ENCODE results near the gene LRRC4C.

LRRC4C gene

GRCh38 chr11:41459465-41460401 lies at the start of gene LRRC4C:
LRRC4C (minus strand) TSS chr11:41459652.
- DNase-seq, result no peak

GRCh38 chr11:41508121-41508520 lies 48.7 kb upstream of the LRRC4C start:
- peak; percentile 1 for DNase-seq

DNA sequence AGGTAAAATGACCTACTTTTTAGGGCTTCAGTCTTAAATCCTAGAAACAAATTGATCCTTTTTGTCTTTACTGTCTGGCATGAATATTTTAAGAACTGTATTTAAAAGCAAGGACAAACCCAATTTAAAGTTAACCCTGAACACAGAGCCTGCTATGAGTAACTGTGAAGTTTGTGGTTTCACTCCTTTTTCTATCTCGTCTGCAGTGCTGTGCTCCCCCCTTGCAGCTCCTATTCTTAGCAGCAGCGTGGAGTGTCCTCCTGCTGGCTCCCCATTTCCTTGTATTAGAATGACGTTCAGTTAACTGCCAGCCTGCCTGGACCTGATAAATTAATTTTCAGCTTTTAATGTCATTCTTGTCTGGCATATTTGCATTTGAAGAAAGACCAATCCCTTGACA lies 40.0 kb upstream of the LRRC4C start:
- no peak for DNase-seq

GRCh38 chr11:41498726-41499125 lies 39.3 kb upstream of the LRRC4C start:
- no peak for DNase-seq

DNA sequence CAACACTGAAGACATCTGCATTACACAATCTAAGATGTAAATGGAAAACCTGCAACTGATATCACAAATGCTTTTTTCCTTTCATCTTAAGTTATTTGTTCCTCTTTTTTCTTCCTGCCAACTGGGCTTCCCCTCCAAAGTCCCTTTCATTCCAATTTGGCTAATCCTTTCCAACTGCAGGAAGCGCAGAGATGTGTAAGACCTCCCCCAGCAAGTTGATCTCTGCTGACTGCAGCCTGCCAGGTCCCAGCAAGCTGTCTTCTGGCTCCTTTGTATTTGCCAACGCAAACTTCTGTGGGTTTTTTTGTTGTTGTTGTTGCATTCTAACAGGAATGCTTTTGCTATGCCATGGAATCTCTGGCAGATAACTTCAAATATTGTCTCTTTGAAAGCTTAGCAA lies 38.5 kb upstream of the LRRC4C start:
- no peak for DNase-seq

GRCh38 chr11:41494716-41495115 lies 35.3 kb upstream of the LRRC4C start:
- no peak for DNase-seq

- DNase-seq, result no peak
These were observed 27.0 kb upstream of the LRRC4C start for GRCh38 chr11:41486424-41486823.

DNA sequence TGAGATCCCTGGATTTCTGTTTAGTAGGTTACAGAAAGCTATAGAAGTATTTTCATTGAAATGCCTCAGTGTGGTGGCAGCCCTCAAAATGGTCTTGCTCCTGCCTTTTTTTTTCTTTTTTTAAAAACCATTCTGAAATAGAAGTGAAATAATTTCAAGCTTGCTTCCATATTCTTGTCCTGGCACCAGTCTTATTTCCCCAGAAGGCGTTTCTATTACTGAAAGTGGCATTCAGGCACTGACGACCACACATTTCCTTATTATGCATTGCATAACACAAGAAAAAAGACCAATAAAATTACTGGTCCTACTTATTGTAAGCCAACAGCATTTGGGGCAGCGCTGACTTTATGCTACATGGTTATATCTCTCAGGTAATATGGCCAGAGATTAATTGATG lies 24.5 kb upstream of the LRRC4C start:
- DNase-seq, result no peak

- no peak for DNase-seq
These were observed 19.7 kb upstream of the LRRC4C start for GRCh38 chr11:41479179-41479578.

GRCh38 chr11:41461057-41461681 lies 1.7 kb upstream of the LRRC4C start:
- DNase-seq, result no peak

GRCh38 chr11:41458641-41459040 lies 811 bp downstream of the LRRC4C start:
- no peak for DNase-seq

DNA sequence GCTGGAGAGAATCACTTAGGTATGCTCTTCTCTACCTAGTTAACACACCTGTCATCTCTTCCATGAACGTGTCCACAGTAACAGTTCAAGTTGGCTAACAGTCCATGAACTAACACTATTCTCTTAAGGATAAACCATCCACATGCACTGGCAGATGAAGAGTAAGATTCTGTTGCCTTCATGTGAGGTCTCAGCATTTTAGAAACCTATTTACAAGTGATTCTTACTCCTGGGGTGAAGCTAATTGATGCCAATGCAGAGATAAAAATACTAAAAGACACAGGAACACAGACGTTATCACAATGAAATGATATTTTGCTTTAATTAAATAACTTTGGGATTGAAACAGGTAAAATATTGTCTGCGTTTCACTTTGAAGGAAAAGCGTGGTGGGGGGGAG lies 1.3 kb downstream of the LRRC4C start:
- DNase-seq, result no peak

DNA sequence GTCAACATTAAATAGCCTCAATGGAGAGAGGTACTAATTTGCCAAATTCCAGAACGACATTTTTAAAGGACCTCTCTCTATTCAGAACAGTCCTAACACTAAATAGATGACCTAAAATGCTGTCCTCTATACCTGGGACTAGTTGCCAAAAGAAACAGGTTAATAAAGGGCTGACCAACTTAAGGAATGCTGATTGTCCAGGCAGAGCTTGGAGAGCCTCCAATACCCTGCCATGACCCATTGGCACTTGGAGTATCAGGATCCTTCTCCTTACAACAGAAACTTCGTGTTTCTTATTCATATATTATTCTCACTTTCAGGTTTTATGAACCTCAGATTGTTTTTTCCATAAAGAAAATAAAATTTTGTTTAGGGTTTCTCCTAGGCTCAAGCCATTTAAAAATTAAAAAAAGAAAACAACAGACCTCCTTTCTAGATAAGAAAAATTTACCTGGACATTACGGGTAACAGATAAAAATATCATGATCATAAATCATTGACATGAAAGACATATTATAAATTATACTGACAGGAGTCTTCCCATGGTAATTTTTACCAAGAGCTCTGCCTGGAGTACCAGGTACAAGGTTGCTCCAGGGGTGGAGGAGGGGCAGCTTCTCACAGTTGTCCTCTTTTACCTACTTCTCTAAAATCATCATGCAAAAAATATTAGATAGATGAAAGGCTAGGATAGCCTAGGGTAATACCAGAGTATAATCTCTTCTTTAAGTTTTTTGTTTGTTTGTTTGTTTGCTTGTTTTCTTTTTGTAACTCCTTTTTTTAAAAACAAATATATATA lies 2.0 kb downstream of the LRRC4C start:
- DNase-seq, result no peak

DNA sequence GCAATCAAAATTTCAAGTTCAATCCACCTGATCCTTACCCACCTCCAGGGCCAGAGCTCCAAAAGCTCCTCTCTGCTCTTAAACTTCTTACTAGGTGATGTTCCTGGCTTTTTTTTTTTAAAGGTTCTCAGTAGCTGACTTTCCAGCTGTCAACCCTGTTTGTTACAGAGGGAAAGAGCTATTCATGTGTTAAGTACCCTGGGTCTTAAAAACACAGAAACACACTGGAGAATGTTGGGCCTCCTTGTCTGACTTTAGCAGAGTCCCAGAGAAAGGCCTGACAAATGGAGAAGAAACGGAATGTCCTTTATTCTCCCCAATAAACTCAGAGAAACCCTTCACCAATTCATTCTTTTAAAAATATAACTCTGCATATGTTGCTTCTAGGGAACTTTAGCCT lies 3.2 kb downstream of the LRRC4C start:
- no peak for DNase-seq

DNA sequence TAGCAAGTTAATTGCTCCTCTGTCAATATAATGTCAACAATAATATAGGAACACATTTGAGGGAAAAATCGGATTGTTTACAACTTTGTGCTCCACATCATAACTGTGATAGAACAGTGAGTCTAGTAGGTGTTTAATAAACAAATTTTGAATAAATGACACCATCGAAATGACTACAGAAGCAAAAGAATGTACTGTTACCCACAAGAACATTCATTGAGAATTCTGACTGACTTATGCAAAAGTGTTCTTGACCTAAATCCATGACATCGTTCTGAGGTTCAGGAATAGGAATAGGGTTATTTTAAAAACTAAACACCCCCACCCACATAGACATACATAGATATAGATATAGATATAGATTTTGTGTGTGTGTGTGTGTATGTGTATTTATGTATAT lies 8.4 kb downstream of the LRRC4C start:
- DNase-seq, result no peak

DNA sequence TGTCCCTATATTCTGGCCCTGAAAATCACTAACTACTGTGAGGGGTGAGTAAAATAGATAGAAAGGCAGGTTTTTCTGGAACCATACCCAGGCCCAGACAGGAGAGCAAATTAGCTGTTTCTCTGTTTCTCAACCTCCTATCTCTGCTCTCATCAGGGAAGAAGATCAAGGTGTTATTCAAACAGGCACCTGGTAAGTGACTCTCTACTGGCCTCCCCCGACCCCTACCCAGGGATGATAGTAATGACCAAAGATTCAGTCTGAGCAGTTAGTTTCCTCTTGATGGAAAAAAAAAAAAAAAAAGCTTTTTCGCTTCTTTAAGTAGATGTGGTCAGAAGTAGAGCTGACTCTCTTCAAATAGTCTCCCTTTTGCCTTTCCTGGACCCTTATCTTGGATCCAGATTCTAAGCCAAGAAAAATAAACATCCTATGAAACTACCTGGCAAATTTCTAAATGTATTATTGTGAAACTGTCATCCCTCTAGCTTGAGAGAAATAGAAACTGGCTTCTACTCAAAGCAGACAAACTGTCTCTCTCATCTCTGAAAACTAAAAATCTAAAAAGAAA lies 9.9 kb downstream of the LRRC4C start:
- DNase-seq, result no peak

DNA sequence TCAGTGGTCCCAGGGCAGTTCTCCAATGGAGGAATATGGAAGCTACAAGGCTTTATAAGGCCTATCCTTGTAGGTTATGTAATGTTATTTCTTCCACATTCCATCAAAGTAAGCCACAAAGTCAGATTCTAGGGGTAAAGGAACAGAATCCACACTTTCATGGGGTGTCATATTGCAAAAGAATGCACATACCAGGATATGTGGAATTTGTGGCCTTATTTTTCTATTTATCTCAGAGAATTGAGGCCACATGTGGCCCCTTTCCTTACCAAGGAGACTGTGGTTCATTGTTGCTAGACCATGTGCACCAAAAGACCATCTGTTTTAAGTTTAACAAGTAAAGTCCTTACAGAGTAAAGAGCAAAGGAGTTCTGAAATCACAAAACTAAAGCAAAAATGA lies 12.9 kb downstream of the LRRC4C start:
- no peak for DNase-seq

DNA sequence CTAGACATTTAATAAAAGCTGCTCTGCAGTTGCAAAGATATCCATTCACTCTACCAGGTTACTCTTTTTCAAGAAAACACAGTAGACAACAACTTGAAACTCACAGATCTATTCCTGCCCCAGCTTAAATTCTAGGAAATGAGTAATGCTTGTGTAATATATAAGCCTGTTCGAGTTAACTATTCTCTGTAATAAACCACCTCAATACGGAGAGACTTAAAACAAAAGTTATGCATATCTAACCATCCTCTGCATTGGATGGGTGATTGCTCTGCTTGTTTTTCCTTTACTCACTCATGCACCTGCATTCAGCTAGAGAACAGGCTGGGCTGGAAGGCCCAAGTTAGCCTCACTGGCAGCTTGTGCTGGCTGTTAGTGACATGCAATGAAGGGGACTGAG lies 13.3 kb downstream of the LRRC4C start:
- DNase-seq, result no peak

- no peak for DNase-seq
These were observed 22.4 kb downstream of the LRRC4C start for GRCh38 chr11:41437006-41437490.

- DNase-seq, result no peak
These were observed 23.9 kb downstream of the LRRC4C start for GRCh38 chr11:41435531-41435930.

DNA sequence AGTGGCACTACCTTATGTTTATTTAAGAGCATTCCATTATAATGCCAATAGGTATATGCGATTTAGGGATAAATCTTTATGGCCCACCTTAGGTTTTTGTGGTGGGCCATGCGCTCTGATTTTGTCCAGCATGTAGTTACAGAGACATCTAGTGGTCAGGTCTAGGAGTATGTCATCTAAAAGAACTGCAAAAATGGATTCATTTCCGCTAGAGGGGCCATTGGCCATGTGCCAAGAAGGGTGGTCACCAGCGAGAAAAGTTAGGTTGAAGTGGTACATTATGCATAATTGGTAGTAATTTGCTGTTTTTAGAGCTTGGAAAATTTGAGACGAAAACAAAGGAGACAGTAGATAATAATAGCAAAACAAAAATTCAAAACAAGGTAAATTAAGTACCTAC lies 27.7 kb downstream of the LRRC4C start:
- no peak for DNase-seq

- DNase-seq, result no peak
These were observed 39.6 kb downstream of the LRRC4C start for GRCh38 chr11:41419901-41420300.

Measured in CD4-positive, alpha-beta T cell treated with Interleukin-6 for 4 hours (primary cell).